GM21717 (cell line): ENCODE data around the gene FRYL.
"Not testable (repeated sequence)": the region's sequence is repeated elsewhere in the genome, so short reads cannot be mapped to it uniquely, and the experiment has no call there.

ENCODE experiments used
- ATAC-seq: cut with Tn5 transposase; IDR thresholded peaks from one replicate; pipeline ENCODE4 v1.9.1; 2021; ENCODE audit warnings: mild to moderate bottlenecking, moderate library complexity; ENCODE audit not compliant: unreplicated experiment

FRYL gene

DNA sequence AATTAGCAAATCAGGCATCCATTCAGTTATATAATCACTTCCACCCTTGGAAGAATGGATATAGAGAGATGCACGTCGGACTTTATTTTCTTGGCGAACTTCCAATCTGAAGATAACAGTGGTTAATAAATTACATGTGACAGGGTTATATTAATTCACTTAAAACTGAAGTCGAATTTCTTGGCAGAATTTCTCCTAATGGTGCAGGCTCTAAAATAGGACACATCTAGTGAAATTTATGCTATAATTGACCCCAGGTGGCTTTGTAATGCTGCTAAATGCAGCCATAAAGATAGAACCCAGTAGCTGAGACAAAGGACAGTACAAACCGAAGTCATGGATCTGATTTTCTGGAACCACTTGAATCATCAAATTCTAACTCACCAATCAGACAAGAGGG lies 317.7 kb downstream of the FRYL start:
- no peak for ATAC-seq

DNA sequence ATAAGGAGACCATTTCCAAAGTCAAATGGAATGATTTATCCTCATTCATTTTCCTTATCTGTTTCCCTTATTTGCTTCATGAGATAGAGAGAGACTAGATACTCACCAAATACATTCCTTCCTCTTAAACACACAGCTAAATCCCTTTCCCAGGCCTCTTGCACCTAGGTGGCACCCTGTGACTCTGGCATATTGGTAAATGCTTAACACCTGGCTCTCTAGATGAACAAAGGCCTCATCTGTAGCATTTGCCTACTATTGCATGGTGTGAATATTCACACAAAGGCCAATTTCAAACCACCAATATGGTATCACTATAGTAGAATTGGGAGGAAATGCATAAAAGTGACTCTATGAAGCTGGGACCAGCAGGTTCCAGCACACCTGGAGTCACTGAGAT lies 319.1 kb downstream of the FRYL start:
- no peak for ATAC-seq

DNA sequence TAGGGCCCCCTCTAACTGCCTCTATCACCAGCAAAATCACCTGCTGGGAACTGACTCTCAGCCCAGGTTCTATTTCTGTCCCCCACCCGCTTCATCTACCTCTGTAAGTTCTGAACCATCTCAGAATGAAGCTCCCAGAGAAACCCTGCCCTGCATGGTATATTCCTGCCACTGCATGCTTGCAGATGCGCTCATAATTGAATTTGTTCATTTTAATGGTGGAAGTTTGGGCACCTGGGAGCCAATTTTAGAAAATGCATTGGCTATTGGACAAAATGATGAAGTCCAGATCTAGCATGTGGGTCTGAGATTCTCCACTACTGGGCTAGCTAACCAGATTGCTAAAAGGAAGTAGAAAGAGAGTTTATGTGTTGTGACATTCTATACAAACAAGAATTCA lies 325.5 kb downstream of the FRYL start:
- no peak for ATAC-seq

DNA sequence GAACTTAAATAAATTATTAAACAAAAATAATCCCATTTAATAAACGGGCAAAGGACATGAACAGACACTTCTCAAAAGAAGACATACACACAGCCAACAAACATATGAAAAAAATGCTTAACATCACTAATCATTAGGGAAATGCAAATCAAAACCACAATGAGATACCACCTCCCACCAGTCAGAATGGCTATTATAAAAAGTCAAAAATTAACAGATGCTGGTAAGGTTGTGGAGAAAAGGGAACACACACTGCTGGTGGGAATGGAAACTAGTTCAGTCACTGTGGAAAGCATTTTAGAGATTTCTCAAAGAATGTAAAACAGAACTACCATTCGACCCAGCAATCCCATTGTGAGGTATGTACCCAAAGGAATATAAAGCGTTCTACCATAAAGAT lies 328.4 kb downstream of the FRYL start:
- ATAC-seq = not testable (repeated sequence)

DNA sequence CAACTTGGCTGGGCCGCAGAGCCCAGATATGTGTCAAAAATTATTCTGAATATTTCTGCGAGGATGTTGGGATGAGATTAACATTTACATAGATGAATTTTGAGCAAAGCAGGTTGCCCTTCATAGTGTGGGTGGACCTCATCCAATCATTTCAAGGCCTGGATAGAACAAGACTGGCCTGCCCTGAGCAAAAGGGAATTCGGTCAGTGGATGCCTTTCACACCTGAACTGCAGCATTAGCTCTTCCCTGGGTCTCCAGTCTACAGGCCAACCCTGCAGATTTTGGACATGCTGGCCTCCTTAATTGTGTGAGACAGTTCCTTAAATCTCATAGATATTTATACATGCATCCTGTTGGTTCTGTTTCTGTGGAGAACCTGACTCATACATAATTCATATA lies 329.3 kb downstream of the FRYL start:
- ATAC-seq = no peak

DNA sequence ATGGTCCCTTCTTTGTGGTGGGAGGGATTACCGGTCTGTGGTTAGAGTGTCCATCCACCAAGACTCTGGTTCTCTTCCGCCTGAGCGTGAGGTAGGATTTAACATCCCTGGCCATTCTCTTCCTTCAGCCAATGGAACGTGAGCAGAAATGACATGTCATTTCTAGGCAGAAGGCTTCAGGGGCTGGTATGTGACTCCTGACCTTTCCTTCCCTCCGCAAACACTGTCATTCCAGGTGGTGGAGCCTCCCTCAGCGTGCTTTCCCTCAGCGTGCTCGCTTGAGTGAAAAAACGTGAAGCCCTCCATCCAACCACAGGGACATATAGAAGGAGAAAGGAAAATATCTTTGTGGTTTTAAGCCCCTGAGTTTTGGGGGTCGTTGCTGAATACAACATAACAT lies 330.9 kb downstream of the FRYL start:
- ATAC-seq = no peak
